Activated naive CD4-positive, alpha-beta T cell treated with anti-CD3 and anti-CD28 coated beads, Interleukin-2, amount 50 U/mL, for 16 hours (primary cell): ENCODE results near the gene TCF7L2.

Experiments
- DNase-seq: peaks from one replicate; pipeline ENCODE4 v3.0.0-alpha.2; 2020

The TCF7L2 gene

DNA sequence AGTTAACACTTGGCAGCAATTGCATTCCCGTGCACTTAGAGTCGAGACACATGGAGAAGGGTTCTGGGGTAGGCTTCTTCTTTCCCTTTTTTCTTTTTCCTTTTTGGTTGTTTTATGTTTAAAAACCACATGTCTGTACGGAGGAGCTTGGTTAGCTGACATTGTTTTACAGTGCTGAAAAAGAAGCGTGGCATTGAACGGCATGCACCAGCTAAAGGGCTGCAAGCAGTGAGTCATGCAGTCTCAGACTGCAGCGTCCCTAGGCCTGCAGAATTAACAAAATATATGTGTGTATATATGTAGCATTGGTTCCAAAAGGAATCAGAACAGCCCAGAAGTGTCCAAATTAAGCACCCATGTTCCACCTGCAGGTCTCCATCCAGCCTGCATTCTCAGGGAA, 211.0 kb downstream of the TCF7L2 start:
- DNase-seq, result no peak

- no peak for DNase-seq
Measured at GRCh38 chr10:113162960-113163359, 212.9 kb downstream of the TCF7L2 start.

DNA sequence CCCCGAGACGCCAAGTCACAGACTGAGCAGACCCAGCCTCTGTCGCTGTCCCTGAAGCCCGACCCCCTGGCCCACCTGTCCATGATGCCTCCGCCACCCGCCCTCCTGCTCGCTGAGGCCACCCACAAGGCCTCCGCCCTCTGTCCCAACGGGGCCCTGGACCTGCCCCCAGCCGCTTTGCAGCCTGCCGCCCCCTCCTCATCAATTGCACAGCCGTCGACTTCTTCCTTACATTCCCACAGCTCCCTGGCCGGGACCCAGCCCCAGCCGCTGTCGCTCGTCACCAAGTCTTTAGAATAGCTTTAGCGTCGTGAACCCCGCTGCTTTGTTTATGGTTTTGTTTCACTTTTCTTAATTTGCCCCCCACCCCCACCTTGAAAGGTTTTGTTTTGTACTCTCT, 215.6 kb downstream of the TCF7L2 start:
- DNase-seq, result no peak

DNA sequence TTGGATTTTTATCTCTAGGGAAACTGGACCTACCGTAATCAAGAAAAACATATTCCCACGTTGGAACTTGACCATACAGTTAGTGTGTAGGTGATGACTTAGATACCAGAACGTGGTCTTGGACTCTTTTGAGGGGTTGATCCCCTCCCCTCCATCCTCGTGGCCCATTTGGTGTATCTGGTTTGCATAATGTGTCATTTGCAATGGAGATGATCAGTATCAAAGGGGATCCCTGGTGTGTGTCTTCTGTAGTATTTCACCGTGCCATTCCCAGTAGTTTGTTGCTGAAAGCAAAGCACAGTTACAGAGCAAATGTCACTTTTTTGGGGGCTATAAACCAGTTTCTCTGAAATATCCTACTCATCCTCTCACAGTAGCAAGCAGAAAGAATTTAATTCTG, 217.7 kb downstream of the TCF7L2 start:
- DNase-seq, result no peak

DNA sequence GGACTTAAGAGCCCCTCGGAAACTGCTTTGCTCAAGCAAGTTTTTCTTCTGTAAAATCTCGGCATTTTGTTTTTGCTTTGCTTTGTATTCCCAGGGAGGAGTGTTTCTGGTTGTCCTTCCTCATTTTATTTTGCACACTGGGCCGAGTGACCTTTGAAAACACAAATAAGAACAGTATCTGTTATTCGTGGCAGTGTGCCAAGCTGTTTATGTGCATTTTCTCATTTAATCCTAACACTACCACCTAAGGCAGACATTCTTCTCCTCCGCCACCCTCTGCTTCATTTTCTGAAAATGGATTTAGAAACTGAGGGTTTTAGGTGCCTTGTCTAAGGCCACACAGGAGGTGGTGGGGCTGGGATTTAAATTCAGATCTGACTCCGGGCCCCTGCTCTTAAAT, 218.5 kb downstream of the TCF7L2 start:
- no peak for DNase-seq

- DNase-seq, result no peak
Measured at GRCh38 chr10:113169111-113169510, 219.1 kb downstream of the TCF7L2 start.

- DNase-seq, result no peak
Measured at GRCh38 chr10:113169853-113170460, 219.9 kb downstream of the TCF7L2 start.

DNA sequence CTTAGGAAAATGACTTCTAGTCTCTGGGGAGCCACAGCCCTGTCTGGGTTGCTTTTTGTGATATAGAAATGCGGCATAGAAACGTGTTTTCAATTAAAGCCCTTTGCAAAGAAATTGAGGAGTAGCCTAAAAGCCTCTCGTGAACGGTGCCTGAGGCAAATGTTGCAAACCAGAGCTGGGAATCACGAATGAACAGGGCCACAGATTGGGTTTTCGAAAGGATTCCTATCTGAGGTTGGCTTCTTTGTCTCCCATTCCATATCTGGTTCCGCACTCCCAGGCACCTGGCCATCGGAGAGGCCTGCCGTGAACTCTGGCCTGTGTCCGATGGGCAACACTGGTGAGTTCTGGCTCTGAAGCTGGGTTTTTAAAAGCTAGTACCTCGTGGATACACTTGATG, 221.6 kb downstream of the TCF7L2 start:
- no peak for DNase-seq

GRCh38 chr10:113175176-113175575, 225.1 kb downstream of the TCF7L2 start:
- no peak for DNase-seq

- no peak for DNase-seq
Measured at GRCh38 chr10:113175756-113176651, 226.0 kb downstream of the TCF7L2 start.

- no peak for DNase-seq
Measured at GRCh38 chr10:113176652-113177155, 226.7 kb downstream of the TCF7L2 start.

- no peak for DNase-seq
Measured at GRCh38 chr10:113177156-113177935, 227.3 kb downstream of the TCF7L2 start.

- DNase-seq, result no peak
Measured at GRCh38 chr10:113177936-113178335, 227.9 kb downstream of the TCF7L2 start.

- DNase-seq, result no peak
Measured at GRCh38 chr10:113178771-113179170, 228.7 kb downstream of the TCF7L2 start.

DNA sequence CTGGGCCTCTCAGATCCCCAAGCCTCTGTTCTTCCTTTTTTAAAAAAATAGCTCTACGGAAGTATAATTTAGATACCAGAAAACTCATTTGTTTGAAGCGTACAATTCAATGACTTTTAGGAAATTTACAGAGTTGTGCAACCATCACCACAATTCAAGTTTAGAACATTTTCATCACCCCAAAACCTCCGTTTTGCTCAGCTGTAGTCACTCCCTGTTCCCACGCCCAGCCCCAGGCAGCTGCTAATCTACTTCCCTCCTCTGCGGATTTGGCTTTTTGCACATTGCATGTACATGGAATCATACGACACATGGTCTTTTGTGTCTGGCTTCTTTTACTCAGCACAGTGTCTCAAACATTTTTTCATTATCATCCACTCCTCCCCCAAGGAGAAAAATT, 229.2 kb downstream of the TCF7L2 start:
- DNase-seq, result no peak

DNA sequence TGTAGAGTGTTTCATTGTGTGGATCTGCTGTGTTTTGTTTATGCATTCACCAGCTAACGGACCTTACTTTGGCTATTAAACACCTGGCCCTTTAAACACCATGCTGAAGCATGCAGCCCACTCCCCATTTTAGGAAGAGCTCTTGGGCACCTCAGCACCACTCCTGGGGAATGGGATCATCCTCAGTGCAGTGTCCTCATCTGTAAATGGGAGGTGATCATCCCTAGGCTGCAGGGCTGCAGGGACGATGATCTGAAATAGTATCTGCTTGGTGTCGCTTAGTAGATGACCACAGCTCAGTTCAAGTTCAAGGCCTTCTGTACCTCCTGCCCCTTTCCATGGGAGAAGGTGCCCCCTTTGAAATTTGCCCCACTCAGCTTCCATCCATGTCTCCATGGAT, 229.9 kb downstream of the TCF7L2 start:
- no peak for DNase-seq

DNA sequence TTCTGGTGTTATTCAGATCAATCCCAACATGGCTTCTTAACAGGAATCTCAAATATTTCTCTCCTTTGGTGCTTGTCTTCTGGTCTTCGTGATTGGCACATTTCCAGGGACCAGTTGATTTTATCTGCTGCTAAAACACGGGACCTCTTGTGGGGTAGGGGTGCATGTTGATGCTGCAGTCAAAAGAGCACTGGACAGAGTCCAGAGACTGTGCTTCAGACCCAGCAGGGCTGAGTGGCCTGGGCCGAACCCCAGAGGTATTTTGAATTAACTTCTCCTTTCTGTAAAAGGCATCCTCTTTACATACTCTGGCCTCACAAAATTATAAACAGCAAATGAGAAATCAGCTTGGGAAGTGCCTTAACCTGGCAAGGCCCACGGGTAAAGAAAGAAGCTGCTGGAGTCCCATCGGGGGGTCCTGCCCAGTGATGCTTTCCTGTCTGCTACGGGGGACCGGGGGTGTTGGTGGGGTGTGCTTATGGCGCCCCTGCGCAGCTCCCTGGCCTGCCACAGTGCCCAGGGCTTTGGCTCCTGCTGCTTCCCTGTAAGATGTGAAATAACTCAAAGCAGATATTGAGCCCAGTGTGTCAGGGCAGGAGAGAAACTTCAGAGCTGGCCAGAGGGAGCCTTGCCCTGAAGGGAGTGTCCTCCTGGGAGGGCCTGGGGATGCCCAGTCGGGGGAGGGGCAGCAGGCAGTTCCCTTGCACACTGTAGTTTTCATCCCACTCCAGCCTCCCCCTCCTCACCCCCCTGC, 230.5 kb downstream of the TCF7L2 start:
- no peak for DNase-seq

DNA sequence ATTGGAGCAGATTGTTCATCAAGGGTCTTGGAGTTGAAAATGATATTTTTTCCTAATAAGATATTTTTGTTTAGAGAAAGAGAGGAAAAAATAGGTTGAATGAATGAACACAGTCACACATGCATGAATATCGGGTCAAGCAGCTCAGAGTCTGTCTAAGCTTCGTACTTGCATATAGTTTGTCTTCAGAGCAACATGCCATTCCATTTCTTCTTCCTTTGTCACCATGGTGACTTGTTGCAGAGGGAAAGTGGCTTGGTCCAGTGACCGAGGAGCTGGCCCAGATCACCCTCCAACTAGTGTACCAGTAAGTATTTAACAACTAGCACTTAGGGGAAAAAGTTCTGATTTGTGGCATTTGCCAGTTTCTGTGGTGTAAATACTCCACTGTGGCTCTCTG, 232.1 kb downstream of the TCF7L2 start:
- no peak for DNase-seq

DNA sequence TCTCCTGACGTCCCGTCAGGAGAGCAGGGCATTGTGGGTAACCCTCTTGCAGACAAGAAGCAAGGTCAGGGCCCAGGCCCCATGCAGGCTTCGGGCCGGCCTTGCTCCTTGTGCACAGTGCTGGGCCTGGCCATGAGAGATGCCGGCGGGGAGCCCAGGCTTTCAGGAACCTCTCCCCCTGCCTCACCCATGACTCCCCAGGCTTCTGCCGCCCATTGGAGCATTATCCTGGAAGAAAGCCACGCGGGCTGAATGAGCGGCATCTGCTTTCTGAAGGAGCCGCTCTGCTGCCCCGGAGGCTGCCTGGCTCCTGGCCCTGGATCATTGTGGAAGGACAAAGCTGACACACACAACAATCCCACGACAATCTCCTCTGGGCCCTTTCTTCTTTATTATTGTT, 233.5 kb downstream of the TCF7L2 start:
- DNase-seq, result no peak

- DNase-seq, result no peak
Measured at GRCh38 chr10:113187063-113187777, 237.2 kb downstream of the TCF7L2 start.

- DNase-seq, result no peak
Measured at GRCh38 chr10:113199459-113199858, 249.4 kb downstream of the TCF7L2 start.

GRCh38 chr10:113202011-113202410, 252.0 kb downstream of the TCF7L2 start:
- no peak for DNase-seq
